HEK293T (cell line): ENCODE measurements around the gene TMEM88.
"Not testable (repeated sequence)": the region's sequence is repeated elsewhere in the genome, so short reads cannot be mapped to it uniquely, and the experiment has no call there.

ENCODE experiments used
- CTCF ChIA-PET: fragments of 350-600 bp; formaldehyde crosslinking; extraction: SDS; loops from one replicate; lab custom pipeline; 2021; ENCODE audit warnings: antibody characterized with exemption, inconsistent platforms; lab: Yijun Ruan, JAX
- POLR2A ChIA-PET: fragments of 350-600 bp; formaldehyde crosslinking; extraction: SDS; loops from one replicate; lab custom pipeline; 2020; ENCODE audit warnings: antibody characterized with exemption, inconsistent platforms; lab: Yijun Ruan, JAX
- DNase-seq: peaks from one replicate; pipeline ENCODE4 v3.0.0; 2012; ENCODE audit warnings: mixed read lengths; ENCODE audit errors: extremely low spot score
- ARNT ChIP-seq: fragments of 450-650 bp; IDR thresholded peaks from 2 replicates; pipeline ENCODE4 v1.6.1; 2017; ENCODE audit warnings: mild to moderate bottlenecking
- BHLHE40 ChIP-seq: fragments of 450-650 bp; IDR thresholded peaks from 2 replicates; pipeline ENCODE4 v1.6.1; 2016; ENCODE audit warnings: mild to moderate bottlenecking, moderate library complexity, borderline replicate concordance
- CTBP1 ChIP-seq: fragments of 450-650 bp; IDR thresholded peaks from 2 replicates; pipeline ENCODE4 v1.6.1; 2016; ENCODE audit warnings: borderline replicate concordance
- ELF4 ChIP-seq: fragments of 450-650 bp; IDR thresholded peaks from 2 replicates; pipeline ENCODE4 v1.6.1; 2017; ENCODE audit warnings: antibody characterized with exemption
- FOXA1 ChIP-seq: fragments of 450-650 bp; IDR thresholded peaks from 2 replicates; pipeline ENCODE4 v1.6.1; 2016; ENCODE audit warnings: mild to moderate bottlenecking
- FOXK2 ChIP-seq: fragments of 450-650 bp; IDR thresholded peaks from 2 replicates; pipeline ENCODE4 v1.6.1; 2016; ENCODE audit warnings: mild to moderate bottlenecking
- FOXM1 ChIP-seq: fragments of 450-650 bp; IDR thresholded peaks from 2 replicates; pipeline ENCODE4 v1.6.1; 2017; ENCODE audit warnings: mild to moderate bottlenecking, borderline replicate concordance
- HDGF ChIP-seq: fragments of 450-650 bp; IDR thresholded peaks from 2 replicates; pipeline ENCODE4 v1.6.1; 2017; ENCODE audit warnings: antibody characterized with exemption, borderline replicate concordance
- L3MBTL2 ChIP-seq: fragments of 450-650 bp; conservative IDR thresholded peaks from 2 replicates; pipeline ENCODE4 v1.6.1; 2016; ENCODE audit warnings: mild to moderate bottlenecking
- LEF1 ChIP-seq: fragments of 450-650 bp; IDR thresholded peaks from 2 replicates; pipeline ENCODE4 v1.6.1; 2017; ENCODE audit warnings: mild to moderate bottlenecking, borderline replicate concordance
- NFRKB ChIP-seq: fragments of 450-650 bp; IDR thresholded peaks from 2 replicates; pipeline ENCODE4 v1.6.1; 2016; ENCODE audit warnings: mild to moderate bottlenecking, moderate library complexity
- PKNOX1 ChIP-seq: fragments of 450-650 bp; IDR thresholded peaks from 2 replicates; pipeline ENCODE4 v1.6.1; 2016
- SP1 ChIP-seq: fragments of 450-650 bp; IDR thresholded peaks from 2 replicates; pipeline ENCODE4 v1.6.1; 2017
- SUZ12 ChIP-seq: fragments of 450-650 bp; IDR thresholded peaks from 2 replicates; pipeline ENCODE4 v1.6.1; 2016; ENCODE audit warnings: mild to moderate bottlenecking
- TARDBP ChIP-seq: fragments of 450-650 bp; IDR thresholded peaks from 2 replicates; pipeline ENCODE4 v1.6.1; 2016
- ZNF384 ChIP-seq: fragments of 450-650 bp; IDR thresholded peaks from 2 replicates; pipeline ENCODE4 v1.6.1; 2016

Gene TMEM88

GRCh38 chr17:7854851-7855659 lies at the start of gene TMEM88:
Gene TMEM88, plus strand, starts transcription at chr17:7855066. Its CDS starts 9 bp downstream, at chr17:7855075.
- ChIA-PET POLR2A (interaction anchor here (0.6 to 1.2 kb wide), 4 partner anchors 10 to 40 kb away, joined by 3 read pairs; no protein-coding TSS in a partner anchor), CTCF (interaction anchor here (0.7 kb wide), 1 partner anchor 32 kb away, joined by 3 read pairs; no protein-coding TSS in a partner anchor)
- DNase-seq = no peak
- TF ChIP-seq CTBP1 = no peak
- no peak for TF ChIP-seq FOXK2
- TF ChIP-seq ARNT = no peak
- no peak for TF ChIP-seq ELF4
- TF ChIP-seq SUZ12 = no peak
- no peak for TF ChIP-seq FOXA1
- TF ChIP-seq FOXM1 = no peak
- no peak for TF ChIP-seq TARDBP
- TF ChIP-seq L3MBTL2 = no peak
- TF ChIP-seq NFRKB = no peak
- TF ChIP-seq LEF1 = no peak
- no peak for TF ChIP-seq BHLHE40
- TF ChIP-seq HDGF = no peak
- no peak for TF ChIP-seq SP1
- TF ChIP-seq ZNF384 = no peak

GRCh38 chr17:7806587-7806986 lies 48.3 kb upstream of the TMEM88 start:
- TF ChIP-seq NFRKB = no peak
- no peak for TF ChIP-seq PKNOX1
- TF ChIP-seq FOXM1 = no peak
- no peak for TF ChIP-seq HDGF
- TF ChIP-seq SP1 = no peak
- CTCF ChIA-PET = no interaction called here
- POLR2A ChIA-PET = no interaction called here
- no peak for DNase-seq

GRCh38 chr17:7807206-7807605 lies 47.7 kb upstream of the TMEM88 start:
- POLR2A ChIA-PET = no interaction called here
- TF ChIP-seq PKNOX1 (no peak), LEF1 (no peak), TARDBP (no peak), BHLHE40 (no peak), ELF4 (no peak), SP1 (no peak)
- CTCF ChIA-PET = no interaction called here
- no peak for DNase-seq

GRCh38 chr17:7809086-7809790 lies 45.6 kb upstream of the TMEM88 start:
- ChIA-PET POLR2A (no interaction called here), CTCF (interaction anchor here (1.0 kb wide), 1 partner anchor 232 kb away, joined by 3 read pairs; no protein-coding TSS in a partner anchor)
- no peak for DNase-seq
- TF ChIP-seq FOXK2 (no peak), FOXM1 (no peak), ELF4 (no peak), FOXA1 (no peak), SP1 (no peak), LEF1 (no peak), ARNT (no peak), NFRKB (no peak), PKNOX1 (no peak), CTBP1 (no peak)

GRCh38 chr17:7809791-7810343 lies 45.0 kb upstream of the TMEM88 start:
- peak; percentile 65 for TF ChIP-seq ZNF384
- DNase-seq, CTCF ChIA-PET, POLR2A ChIA-PET: not testable (repeated sequence)

GRCh38 chr17:7811251-7811650 lies 43.6 kb upstream of the TMEM88 start:
- CTCF ChIA-PET = no interaction called here
- TF ChIP-seq PKNOX1 = no peak
- POLR2A ChIA-PET = no interaction called here
- DNase-seq = no peak
